GM19351 (cell line): Measurements from ENCODE around the gene CHEK2.
"Not testable (repeated sequence)": the region's sequence is repeated elsewhere in the genome, so short reads cannot be mapped to it uniquely, and the experiment has no call there.

Experiments
- ATAC-seq: cut with Tn5 transposase; IDR thresholded peaks from one replicate; pipeline ENCODE4 v1.9.1; 2021; ENCODE audit warnings: mild to moderate bottlenecking, moderate library complexity; ENCODE audit not compliant: unreplicated experiment

Gene CHEK2

DNA sequence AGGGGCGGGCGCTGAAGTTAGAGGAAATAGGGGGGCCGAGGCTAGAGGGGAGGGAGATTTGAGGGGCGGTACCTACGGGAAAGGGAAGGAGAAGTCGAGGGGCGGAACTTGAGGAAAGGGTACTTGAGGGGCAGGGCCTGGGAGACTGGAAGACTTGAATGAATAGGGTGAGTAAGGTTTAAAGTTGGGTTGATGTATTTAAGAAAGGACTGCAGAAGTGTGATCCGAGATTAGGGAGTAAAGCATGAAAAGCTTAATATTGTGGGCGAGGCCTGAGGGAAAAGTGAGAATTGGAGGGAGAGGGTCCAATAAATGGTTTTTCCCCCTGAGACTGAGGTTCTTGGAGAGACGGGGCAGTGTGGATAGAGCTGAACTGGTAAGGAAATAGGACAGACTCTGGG is 942 bp upstream of the CHEK2 start:
- ATAC-seq, result no peak

DNA sequence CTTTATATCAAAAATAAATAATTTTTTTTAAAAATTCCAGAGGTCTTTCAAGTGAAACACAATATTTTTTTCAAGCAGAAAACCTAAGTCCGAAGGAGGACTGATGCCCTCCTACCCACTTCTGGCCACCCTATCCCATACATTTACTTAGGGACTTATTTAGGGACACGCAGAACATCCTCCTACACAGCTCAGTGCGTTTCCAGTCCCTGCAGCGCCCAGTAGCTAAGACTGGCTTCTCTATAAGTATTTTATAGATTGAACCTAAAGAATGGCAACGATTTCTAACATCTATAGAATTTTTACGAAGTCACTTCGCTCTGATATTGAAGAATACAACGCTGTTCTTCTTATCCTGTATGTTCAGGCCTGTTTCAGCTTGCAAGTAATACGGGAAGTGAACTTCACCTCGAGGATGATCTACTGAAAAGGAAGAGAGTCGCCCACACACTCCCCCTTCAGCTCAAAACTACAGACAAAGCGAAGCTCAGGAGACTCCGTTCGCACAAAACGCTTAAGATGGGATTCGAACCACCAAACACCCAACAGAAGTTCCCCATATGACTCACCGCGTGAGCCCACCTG is 328 bp downstream of the CHEK2 start:
- no peak for ATAC-seq

DNA sequence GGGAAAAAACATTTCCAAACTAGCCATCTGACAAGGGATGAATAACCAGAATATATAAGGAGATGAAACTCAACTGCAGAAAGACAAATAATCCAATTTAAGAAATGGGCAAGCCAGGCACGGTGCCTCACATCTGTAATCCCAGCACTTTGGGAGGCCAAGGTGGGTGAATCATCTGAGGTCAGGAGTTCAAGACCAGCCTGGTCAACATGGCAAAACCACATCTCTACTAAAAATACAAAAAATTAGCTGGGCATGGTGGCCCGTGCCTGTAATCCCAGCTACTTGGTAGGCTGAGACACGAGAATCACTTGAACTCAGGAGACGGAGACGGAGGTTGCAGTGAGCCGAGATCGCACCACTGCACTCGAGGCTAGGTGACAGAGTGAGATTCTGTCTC is 2.7 kb downstream of the CHEK2 start:
- not testable (repeated sequence) for ATAC-seq

DNA sequence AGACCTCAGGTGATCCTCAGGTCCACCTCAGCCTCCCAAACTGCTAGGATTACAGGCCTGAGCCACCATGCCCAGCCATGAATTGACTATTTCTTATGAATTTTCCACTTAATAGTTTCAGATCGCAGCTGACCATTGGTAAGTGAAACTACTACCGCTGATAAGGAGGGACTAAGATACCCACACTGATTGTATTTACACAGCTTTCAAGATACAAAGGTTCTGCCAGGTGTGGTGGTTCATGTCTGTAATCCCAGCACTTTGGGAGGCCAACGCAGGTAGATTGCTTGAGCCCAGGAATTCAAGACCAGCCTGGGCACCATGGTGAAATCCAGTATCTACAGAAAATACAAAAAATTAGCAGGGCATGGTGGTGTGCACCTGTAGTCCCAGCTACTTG is 3.9 kb downstream of the CHEK2 start:
- no peak for ATAC-seq

DNA sequence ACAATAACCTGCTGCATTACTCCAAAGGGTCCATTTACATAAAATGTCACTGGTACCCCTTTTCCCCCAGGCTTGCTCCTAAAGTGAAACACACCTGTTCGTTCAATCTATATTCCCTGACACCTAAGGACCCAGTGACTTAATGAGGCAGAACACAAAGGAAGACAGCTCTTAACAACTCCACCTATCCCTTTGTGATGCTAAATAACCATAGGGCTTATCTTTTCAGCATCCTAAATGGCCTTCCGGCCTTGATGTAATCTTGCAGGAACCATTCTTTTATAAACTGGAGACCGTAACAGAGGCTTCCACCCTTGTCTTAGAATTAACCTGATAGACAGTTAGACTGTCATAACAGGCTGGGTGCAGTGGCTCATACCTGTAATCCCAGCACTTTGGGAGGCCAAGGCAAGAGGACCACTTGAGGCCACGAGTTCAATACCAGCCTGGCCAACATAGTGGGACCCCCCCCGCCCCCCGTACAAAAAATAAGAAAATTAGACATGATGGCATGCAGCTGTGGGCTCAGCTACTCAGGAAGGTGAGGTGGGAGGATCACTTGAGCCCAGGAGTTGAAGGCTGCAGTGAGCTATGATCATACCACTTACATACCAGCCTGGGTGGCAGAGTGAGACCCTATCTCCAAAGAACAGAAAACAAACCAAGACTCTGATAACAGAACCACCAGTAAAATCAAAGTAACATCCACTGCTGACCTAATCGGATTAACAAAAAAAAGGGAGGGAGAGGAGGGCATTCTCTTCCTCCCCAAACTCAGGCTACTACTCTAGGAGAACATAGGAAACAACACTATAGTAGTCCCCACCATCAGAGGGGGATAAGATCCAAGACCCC is 5.1 kb downstream of the CHEK2 start:
- ATAC-seq, result no peak

DNA sequence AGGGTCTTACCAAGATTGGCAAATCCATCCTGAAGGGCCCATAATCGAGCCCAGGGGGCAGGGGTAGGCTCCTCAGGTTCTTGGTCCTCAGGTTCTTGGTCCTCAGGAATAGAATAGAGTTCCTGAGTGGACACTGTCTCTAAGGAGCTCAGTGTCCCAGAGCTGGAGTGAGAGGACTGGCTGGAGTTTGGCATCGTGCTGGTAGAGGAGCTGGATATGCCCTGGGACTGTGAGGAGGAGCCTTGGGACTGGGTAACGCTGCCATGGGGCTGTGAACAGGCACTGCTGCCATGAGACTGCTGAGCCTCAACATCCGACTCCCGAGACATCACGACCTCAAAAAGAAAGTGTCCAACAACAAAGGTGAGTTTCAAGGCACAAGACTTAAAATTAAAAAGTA is 7.2 kb downstream of the CHEK2 start:
- ATAC-seq, result no peak

DNA sequence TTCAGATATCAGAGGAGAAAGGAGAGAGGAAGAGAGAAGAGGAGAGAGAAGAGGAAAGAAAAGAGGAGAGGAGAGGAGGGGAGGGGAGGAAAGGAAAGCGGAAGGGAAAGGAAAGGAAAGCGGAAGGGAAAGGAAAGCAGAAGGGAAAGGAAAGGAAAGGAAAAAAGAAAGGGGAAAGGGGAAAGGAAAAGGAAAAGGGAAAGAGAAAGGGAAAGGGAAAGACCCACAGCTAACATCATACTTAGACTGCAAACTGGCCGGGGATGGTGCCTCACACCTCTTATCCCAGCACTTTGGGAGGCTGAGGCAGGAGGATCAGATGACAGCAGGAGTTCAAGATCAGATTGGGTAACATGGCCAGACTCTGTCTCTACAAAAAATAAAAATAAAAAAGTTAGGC is 11.4 kb downstream of the CHEK2 start:
- no peak for ATAC-seq

DNA sequence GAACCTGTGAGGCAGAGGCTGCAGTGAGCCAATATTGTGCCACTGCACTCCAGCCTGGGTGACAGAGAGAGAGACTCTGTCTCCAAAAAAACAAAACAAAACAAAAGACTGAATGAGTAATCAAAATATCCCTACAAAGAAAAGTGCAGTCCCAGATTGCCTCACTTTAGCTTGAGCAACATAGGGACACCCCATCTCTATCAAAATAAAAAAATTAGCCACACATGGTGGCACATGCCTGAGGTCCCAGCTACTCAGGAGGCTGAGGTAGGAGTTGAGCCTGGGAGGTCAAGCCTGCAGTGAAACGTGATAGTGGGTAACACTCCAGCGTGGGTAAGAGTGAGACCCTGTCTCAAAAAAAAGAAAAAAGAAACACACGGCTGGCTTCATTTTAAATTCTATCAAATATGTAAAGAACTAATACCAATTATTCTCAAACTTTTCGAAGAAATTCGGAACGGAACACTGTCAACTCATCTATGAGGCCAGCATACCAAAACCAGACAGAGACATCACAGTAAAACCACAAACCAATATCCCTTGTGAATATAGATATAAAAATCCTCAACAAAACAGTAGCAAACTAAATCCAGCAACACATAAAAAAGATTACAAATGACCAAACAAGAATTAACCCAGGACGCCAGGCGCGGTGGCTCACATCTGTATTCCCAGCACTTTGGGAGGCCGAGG is 12.9 kb downstream of the CHEK2 start:
- ATAC-seq, result no peak

DNA sequence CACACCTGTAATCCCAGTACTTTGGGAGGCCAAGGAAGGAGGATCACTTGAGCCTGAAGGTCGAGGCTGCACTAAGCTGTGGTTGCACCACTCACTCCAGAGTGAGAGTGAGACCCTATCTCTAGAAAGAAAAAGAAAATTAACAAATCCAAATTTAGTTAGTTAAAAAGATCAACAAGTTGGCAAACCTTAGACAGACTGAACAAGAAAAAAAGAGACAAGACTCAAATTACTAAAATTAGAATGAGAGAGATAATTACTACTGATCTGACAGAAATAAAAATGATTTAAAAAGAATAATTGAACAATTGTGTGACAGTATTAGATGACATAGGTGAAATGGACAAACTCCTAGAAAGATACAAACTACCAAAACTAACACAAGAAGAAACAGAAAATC is 13.6 kb downstream of the CHEK2 start:
- no peak for ATAC-seq

DNA sequence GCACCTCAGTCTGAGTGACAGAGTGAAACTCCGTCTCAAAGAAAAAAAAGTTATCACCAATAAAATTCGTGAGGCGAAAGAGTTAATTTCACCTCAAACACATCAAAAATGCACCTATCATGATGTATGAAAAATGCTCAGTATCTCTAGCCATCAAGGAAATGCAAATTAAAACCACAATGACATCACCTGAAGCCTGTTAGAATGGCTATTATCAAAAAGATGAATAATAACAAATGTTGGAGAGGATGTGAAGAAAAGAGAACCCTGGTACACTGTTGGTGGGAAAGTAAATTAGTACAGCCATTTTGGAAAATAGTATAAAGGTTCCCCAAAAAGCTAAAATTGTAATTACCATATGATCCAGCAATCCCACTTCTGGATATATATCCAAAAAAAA is 23.6 kb downstream of the CHEK2 start:
- no peak for ATAC-seq

DNA sequence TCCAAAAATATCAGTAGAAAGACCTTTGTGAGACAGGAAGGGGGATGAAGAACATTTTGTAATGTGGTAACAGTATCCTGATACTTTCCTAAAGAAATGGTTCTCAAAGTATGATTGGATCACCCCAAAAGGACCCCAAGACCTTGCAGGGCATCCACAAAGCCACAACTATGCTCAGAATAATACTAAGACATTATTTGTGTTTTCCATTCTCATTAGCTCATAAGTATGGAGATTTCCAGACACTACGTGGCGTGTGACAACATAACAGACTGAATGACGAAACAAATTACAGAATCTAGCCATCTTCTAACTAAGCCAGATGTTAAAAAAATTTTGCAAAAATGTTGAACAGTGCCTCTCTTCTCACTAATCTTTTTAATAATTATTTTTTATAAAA is 24.9 kb downstream of the CHEK2 start:
- ATAC-seq, result no peak

DNA sequence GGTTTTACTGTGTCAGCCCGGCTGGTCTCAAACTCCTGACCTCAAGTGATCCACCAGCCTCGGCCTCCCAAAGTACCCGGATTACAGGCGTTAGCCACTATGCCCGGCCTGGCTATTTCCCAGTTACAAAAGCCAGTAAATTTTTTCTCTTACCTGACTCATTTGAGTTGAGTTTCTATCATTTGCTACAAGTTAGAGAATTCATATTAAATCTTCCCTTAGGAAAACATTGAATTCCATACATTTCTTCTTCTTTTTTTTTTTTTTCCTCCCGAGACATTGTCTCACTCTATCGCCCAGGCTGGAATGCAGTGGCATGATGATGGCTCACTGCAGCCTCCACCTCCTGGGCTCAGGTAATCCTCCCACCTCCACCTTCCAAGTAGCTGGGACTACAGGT is 26.0 kb downstream of the CHEK2 start:
- no peak for ATAC-seq

DNA sequence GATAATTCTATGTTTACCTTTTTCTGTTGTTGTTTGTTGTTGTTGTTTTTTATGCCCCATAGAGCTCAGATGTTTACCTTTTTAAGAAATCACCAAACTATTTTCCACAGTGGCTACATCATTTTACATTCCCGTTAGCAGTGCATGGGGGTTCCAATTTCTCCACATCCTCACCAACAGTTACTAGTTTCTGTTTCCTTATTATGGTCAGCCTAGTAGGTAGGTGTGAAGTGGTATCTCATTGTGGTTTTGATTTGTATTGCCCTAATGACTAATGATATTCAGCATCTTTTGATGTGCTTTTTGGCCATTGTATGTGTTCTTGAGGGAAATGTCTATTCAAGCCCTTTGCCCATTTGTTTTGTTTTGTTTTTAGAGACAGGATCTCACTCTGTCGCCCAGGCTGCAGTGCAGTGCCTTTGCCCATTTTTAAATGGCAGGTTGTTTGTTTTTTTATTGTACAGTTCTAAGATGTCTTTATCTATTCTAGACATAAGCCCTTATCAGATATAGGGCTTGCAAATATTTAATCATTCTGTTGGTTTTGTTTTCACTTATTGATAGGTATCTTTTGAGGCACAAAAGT is 27.5 kb downstream of the CHEK2 start:
- no peak for ATAC-seq

DNA sequence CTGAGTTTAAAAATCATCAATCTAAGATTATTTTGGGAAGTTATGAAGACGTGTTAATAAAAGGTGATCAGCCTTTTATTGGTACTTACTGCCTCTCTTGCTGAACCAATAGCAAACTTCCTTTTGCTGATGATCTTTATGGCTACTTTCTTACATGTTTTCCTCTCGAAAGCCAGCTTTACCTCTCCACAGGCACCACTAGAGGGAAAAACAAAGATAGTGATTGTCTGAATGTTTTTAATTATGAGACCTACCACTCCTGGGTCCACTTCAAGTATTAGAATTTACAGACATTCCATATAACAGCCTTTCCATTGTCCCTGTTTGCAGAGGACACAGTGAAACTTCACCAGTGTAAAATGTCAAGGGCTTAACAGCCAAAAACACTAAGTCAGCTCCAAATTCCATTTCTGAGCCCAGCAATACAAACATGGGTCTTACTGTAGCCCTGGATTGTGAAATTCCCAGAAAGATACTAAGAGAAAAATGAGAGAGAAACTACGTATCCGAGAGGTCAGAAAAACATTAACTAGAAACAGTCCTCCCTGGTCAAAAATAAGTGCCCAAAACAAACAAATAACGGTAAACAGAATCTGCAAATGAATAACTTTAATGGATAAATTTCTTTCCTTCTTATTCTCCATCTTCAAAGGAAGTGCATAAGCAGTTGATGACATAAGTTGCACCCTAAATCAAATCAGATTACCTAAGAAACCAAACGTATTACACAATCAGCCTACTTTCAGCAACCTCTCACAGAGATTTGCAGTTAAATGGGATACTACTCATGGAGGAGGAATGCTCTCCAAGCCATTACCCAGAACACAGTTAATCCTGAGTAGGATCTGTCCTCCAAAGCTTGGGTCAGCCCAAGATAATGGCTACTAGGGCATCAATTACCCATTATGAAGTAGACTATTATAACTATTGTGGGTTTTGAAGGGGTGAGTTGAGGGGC is 29.5 kb downstream of the CHEK2 start:
- no peak for ATAC-seq

DNA sequence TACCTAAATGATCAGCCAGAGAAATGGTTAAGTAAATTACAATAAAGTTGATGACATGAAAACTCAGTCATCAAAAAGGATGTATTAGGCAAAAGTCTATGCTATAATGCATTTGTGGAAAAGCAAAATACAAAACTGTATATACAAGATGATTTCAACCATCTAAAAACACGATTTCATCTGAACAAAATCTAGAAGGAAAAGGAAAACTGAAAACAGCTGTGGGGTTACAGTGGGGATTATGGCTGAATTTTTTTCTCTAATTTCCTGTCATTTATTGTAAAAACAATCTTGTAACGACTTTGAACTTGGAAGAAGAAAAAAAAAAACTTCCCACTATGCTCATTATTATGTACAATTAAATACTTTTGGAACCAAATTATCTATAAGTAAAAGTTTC is 30.3 kb downstream of the CHEK2 start:
- ATAC-seq, result no peak

DNA sequence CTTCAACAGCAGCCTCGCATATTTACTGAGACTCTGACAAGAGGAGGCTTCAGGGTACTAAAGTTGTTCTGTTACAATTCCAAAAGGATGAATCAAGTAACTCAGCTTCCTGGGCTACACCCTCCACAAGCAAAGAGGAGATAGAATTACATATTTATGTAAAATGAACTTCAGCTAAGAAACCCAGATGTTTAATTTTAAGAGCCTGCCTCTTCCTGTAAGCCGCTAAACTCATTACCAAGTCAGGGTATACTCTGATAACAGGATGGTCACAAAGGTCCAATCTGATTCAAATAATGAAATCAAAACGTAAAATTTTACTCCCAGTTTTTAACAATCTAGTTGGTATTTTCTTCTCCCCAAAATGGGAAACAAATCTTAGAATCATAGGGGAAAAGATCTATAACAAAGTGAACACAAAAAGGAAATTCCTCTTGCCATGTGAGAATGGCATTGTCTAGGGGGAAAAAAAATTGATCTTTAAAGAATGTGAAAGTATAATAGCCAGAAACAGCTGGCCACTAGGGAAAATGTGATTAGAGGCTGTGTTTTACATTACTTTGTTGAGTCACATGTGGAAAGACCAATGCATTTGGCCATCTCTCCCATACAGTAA is 30.9 kb downstream of the CHEK2 start:
- no peak for ATAC-seq

DNA sequence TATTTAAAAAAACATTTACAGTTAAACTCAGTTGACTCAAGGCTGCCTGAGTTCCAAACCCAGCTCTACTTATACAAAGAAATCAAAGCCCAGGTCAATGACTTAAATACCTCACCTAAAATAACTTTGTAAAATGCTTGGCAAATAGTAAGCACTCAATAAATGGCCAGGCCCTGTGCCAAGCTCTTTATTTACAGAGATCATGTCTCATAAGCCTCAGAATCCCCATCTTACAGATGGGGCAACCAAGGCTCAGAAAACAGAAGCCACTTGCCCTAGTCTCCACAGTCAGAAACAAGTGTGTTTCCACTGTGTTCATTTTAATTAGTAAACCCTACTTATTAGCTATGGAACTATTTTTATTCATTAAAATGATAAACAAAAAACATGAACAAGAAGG is 31.5 kb downstream of the CHEK2 start:
- ATAC-seq, result no peak

DNA sequence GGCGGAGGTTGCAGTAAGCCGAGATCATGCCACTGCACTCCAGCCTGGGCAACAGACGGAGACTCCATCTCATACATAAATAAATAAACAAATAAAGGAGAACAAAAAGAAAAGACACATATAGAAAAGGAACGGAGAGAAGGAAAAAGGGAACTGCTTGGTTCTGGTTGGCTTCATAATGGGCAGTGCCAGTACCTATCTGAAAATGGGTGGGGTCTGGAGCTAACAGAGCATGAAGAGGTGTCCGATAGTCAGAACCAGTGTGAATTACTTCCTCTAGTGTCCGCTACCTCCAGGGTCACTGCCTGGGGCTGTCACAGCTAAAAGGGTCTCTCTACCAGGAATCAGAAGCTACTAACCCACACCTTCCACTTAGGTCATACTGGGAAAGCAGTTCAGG is 34.8 kb downstream of the CHEK2 start:
- ATAC-seq, result no peak

DNA sequence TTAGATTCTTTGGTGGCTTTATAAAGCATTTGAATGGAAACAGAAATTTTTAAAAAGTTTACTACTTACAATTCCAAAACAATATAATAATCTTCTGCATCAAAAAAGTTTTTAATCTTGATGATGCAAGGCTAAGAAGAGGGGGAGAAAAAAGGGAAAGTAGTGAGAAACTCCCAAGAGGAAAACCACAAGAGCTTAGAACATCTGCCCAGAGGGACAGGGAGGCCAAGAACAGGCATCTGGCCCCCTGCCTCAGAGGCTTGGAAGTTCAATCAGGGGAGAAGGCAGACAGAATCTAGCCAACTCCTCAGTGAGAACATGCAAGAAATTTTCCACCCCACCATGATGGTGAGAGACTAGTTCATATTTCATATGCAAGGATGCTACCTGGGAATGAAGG is 38.2 kb downstream of the CHEK2 start:
- ATAC-seq, result no peak

DNA sequence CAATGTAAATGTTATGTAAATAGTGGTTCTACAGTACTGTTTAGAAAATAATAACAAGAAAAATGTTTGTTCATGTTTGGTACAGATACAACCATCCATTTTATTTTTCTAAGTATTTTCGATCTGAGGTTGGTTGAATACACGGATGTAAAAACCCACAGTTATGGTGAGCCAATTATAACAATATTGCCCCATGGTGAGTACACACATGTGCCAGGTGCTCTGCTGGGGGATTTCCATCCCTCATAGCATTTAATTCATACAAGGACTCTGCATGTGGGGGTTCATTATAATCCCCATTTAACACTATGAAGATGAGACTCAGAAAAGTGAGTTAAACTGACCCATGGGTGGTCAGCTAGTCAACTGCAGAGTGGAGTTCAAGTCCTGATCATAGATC is 38.7 kb downstream of the CHEK2 start:
- ATAC-seq, result no peak
